GM12892 (cell line): ENCODE measurements around the gene NRTN.
A peak's percentile ranks its signal among the peaks of the same experiment; 100 is the strongest.

Experiments
- DNase-seq: peaks from one replicate; pipeline ENCODE4 v3.0.0; 2011; ENCODE audit not compliant: insufficient read length
- FAIRE-seq: peaks from 2 replicates; lab custom pipeline; 2011; peaks lifted over from hg19 to GRCh38; lab: Jason Lieb, UNC
- POLR2A ChIP-seq: IDR thresholded peaks from 2 replicates; pipeline ENCODE4 v1.6.1; 2011; ENCODE audit warnings: low read depth, low read length, control low read depth
- POLR2AphosphoS5 ChIP-seq: IDR thresholded peaks from 2 replicates; pipeline ENCODE4 v1.6.1; 2011; ENCODE audit warnings: low read depth, low read length, control low read depth
- TAF1 ChIP-seq: IDR thresholded peaks from 2 replicates; pipeline ENCODE4 v1.6.1; 2011; ENCODE audit warnings: low read depth, mild to moderate bottlenecking, control low read depth, low read length, borderline replicate concordance

Gene NRTN

GRCh38 chr19:5782945-5783919 is 21.6 kb upstream of the NRTN start:
- no peak for DNase-seq
- TF ChIP-seq POLR2AphosphoS5, result no peak
- no peak for TF ChIP-seq POLR2A
- no peak for TF ChIP-seq TAF1
- FAIRE-seq, result no peak

- no peak for FAIRE-seq
- TF ChIP-seq POLR2A, result no peak
- TF ChIP-seq TAF1, result no peak
- no peak for TF ChIP-seq POLR2AphosphoS5
- DNase-seq, result no peak
These were observed 20.2 kb upstream of the NRTN start, which contains the start of gene PRR22 for GRCh38 chr19:5784581-5785147. PRR22 (minus strand) TSS chr19:5784746; CDS start chr19:5784660, 86 bp downstream.

- no peak for TF ChIP-seq POLR2AphosphoS5
- no peak for TF ChIP-seq TAF1
- FAIRE-seq, result no peak
- DNase-seq, result no peak
These were observed 19.4 kb upstream of the NRTN start for GRCh38 chr19:5785423-5785822.

DNA sequence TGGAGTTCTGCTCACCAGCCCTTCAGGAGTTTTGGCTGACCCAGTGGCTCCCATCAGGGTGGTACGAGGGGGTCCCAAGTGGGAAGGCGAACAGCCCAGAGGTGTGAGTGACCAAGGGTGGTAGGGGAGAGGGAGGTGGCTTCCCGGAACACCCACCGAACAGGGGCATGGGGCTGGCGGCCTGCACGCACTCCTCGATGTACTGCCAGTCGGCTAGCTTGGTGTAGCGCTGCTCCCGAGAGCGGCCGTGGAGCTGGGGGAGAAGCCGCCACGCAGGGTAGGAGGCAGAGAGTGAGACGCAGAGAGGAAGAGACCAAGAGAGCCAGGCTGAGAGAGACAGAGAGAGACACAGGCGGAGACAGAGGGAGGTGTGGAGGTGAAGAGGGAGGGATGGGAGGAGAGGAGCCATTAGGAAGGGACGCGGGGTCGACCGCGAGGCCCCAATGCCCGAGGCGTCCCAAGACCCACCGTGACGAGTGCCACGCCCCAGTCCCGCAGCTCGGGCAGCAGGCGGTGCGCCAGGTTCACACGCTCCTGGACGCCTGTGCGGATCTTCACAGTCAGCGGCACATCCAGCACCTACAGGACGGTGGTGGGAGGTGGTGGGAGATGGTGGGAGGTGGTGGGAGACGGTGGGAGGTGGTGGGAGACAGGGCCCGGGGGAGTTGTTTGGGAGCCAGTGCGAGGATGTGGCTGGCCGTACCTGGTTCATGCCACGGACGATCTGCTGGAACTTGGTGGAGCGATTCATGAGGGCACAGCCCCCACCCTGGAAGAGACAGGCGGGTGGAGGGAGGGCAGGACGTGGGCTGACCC is 18.1 kb upstream of the NRTN start:
- no peak for TF ChIP-seq POLR2AphosphoS5
- no peak for TF ChIP-seq TAF1
- TF ChIP-seq POLR2A, result no peak; the same call in 1 of the 2 replicates
- DNase-seq, result no peak

GRCh38 chr19:5787409-5788182 is 17.3 kb upstream of the NRTN start:
- no peak for FAIRE-seq
- TF ChIP-seq POLR2A, result no peak; the same call in 1 of the 2 replicates
- TF ChIP-seq POLR2AphosphoS5, result 0 out of 2 replicates have a peak, but pooled peaks have one; percentile 14
- no peak for DNase-seq

More for the DNA sequence above, 18.1 kb upstream of the NRTN start:
- FAIRE-seq, result no peak

- FAIRE-seq (no peak), DNase-seq (no peak)
- TF ChIP-seq POLR2AphosphoS5, result no peak
- TF ChIP-seq POLR2A, result no peak; the same call in 1 of the 2 replicates
- no peak for TF ChIP-seq TAF1
These were observed 16.4 kb upstream of the NRTN start for GRCh38 chr19:5788422-5788821.

- no peak for DNase-seq
- TF ChIP-seq POLR2AphosphoS5 (no peak), POLR2A (no peak), TAF1 (no peak)
- no peak for FAIRE-seq
These were observed 15.5 kb upstream of the NRTN start for GRCh38 chr19:5789351-5789761.

DNA sequence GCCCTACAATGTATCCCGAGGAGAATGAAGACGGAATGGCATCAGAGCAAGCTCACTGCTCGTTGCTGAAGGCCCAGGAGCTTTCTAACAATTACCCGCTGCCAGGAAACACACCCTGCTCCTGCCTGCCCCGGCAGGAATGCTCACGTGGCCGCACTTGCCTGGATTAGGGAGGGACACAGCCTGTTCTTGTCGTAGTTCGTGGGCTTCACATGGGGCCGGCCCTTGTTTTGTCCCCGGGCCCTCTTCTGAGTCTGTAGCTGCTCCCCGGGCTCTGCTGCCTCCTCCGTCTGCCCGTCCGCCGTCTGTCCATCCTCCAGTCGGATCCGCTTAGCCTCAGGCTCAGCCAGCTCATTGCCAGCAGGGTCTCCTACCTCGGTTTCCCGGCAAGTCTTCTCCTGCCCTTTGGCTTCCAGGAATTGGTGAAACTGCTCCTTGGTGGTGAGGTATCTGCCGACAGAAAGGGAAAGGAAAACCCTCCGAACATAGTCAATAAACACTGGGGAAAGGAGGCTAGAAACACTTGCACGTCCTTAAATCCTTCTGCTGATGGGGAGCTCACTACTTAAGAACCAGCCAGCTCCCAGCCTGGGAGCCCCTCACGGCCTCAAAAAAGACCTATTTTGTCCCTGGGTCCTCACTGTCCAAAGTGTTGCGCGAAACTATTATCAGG is 14.8 kb upstream of the NRTN start:
- FAIRE-seq, result no peak
- DNase-seq, result no peak
- TF ChIP-seq TAF1, result no peak
- no peak for TF ChIP-seq POLR2A

DNA sequence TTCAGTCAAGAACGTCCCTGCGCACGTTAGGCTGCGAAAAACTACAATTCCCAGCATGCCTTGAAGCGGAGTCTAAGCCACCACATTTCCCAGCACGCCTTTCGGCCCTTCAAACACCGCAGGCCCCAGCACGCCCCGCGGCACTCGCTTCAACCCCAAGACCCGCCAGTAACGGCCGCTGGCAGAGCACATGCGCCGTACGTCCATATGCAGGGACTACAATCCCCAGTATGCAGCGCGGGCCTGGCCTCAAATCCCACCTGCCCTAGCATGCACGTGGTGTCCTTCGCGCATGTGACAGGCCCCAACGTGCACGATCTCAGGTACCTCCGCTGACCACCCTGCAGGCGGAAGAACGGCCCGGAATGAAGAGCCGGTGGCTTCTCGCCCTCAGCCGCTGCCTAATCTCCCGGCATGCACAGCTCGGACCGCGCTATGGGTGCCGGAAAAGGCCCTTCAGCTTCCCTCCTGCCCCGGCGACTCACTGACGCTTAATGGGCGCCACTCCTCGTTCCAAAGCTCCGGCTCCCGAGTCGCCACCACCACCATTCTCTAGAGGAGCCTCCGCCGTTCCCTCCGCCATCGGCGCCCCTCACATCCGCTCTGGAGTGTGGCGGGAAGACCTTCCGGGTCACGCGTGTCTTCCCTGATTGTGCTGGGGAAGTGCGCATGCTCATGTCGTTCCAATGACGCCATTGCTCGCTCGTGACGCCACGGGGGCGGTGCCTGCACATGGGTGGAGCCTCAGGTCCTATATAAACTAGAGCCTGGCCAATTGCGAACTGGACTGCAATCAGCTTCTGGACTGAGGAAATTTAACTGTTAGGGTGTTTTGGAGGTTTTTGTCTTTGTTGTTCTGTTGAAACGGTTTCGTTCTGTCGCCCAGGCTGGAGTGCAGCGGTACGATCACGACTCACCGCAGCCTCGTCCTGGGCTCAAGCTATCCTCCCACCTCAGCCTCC is 14.0 kb upstream of the NRTN start, which contains the start of gene DUS3L:
Gene DUS3L (minus strand): TSS at position 605 of the 962 bp plus-strand sequence. CDS start 22 bp downstream, at position 583.
- TF ChIP-seq TAF1 (peak; percentile 88), POLR2A (peak; percentile 91), POLR2AphosphoS5 (peak; percentile 92)
- FAIRE-seq (peak; percentile 100), DNase-seq (peak; percentile 99)

DNA sequence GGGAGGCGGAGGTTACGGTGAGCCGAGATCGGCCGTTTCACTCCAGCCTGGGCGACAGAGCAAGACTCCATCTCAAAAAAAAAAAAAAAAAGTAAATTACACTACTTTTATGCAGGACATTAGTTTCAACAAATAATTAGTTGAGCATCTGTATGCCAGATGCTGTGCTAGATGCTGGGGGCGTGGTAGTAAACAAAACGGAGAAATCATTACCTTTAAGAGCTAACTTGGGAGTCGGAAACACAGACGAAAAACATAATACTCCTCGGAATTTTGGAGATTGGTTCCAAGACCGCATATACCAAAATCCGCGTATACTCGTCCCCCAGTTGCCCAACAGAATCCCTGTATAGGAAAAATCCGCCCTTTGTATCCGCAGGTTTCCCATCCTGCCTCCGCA is 12.6 kb upstream of the NRTN start:
- DNase-seq (no peak), FAIRE-seq (no peak)
- TF ChIP-seq POLR2A, result no peak
- no peak for TF ChIP-seq TAF1
- no peak for TF ChIP-seq POLR2AphosphoS5
